Measurements from ENCODE around the gene TMEM198.

TMEM198 gene

GRCh38 chr2:219531639-219532377, 12.0 kb upstream of the TMEM198 start:
- no peaks in the 10 kb centered on the region for H3K79me2 ChIP-seq (ENCODE audit: control insufficient read depth, low read length)
- no peak overlapping the region for H3K4me2 ChIP-seq (ENCODE audit: low read length)
- H3K4me1 ChIP-seq (ENCODE audit: control insufficient read depth, low read length): no peaks in the 10 kb centered on the region
- H3K27ac ChIP-seq (ENCODE audit: low read depth, low read length): no peak overlapping the region
- no peaks in the 10 kb centered on the region for H3K9me2 ChIP-seq (replicated peaks; ENCODE audit: control insufficient read depth, low read length)
- no peak for TF ChIP-seq EZH2phosphoT487 (IDR thresholded peaks at IDR 0.05; ENCODE audit: borderline replicate concordance, low read length)
- no peak for TF ChIP-seq CTCF (IDR thresholded peaks at IDR 0.05; ENCODE audit: low read depth, low read length, poor library complexity, severe bottlenecking)
- no peak overlapping the region for H3K4me3 ChIP-seq (ENCODE audit: low read length)
- H4K20me1 ChIP-seq (ENCODE audit: control insufficient read depth, insufficient read depth, low read depth, low read length): 0 out of 2 replicates have a peak, but pooled peaks cover 4% of the 10 kb centered on the region
- H3K36me3 ChIP-seq (ENCODE audit: control insufficient read depth, low read length): no peaks in the 10 kb centered on the region
- no peaks in the 10 kb centered on the region for H3K9me3 ChIP-seq (ENCODE audit: control insufficient read depth, insufficient read depth, low read length)
- H3F3A ChIP-seq (ENCODE audit: control insufficient read depth, insufficient read depth): no peaks in the 10 kb centered on the region
- peaks cover 49% of the 10 kb centered on the region for H3K27me3 ChIP-seq (ENCODE audit: control insufficient read depth, low read length)

- Histone ChIP-seq H3K36me3 (ENCODE audit: control insufficient read depth, low read length) (no peaks in the 10 kb centered on the region), H3K27ac (ENCODE audit: low read depth, low read length) (no peak overlapping the region), H4K20me1 (ENCODE audit: control insufficient read depth, insufficient read depth, low read depth, low read length) (0 out of 2 replicates have a peak, but pooled peaks cover 4% of the 10 kb centered on the region), H3K27me3 (ENCODE audit: control insufficient read depth, low read length) (peaks cover 44% of the 10 kb centered on the region), H3F3A (ENCODE audit: control insufficient read depth, insufficient read depth) (no peaks in the 10 kb centered on the region), H3K4me1 (ENCODE audit: control insufficient read depth, low read length) (no peaks in the 10 kb centered on the region), H3K79me2 (ENCODE audit: control insufficient read depth, low read length) (no peaks in the 10 kb centered on the region), H3K9me3 (ENCODE audit: control insufficient read depth, insufficient read depth, low read length) (no peaks in the 10 kb centered on the region), H3K4me3 (ENCODE audit: low read length) (no peak overlapping the region), H3K4me2 (ENCODE audit: low read length) (no peak overlapping the region), H3K9me2 (replicated peaks; ENCODE audit: control insufficient read depth, low read length) (no peaks in the 10 kb centered on the region)
- TF ChIP-seq CTCF (IDR thresholded peaks at IDR 0.05; ENCODE audit: low read depth, low read length, poor library complexity, severe bottlenecking) (no peak), EZH2phosphoT487 (IDR thresholded peaks at IDR 0.05; ENCODE audit: borderline replicate concordance, low read length) (no peak)
Measured at GRCh38 chr2:219532378-219532649, 11.5 kb upstream of the TMEM198 start.

GRCh38 chr2:219533930-219534661, 9.7 kb upstream of the TMEM198 start:
- TF ChIP-seq CTCF (IDR thresholded peaks at IDR 0.05; ENCODE audit: low read depth, low read length, poor library complexity, severe bottlenecking): no peak
- no peak for TF ChIP-seq EZH2phosphoT487 (IDR thresholded peaks at IDR 0.05; ENCODE audit: borderline replicate concordance, low read length)
- 0 out of 2 replicates have a peak, but pooled peaks cover 4% of the 10 kb centered on the region for H4K20me1 ChIP-seq (ENCODE audit: control insufficient read depth, insufficient read depth, low read depth, low read length)

More at GRCh38 chr2:219533930-219534661, 9.7 kb upstream of the TMEM198 start:
- Histone ChIP-seq H3K27me3 (ENCODE audit: control insufficient read depth, low read length) (peaks cover 30% of the 10 kb centered on the region), H3K4me3 (ENCODE audit: low read length) (no peak overlapping the region), H3K4me2 (ENCODE audit: low read length) (no peak overlapping the region), H3K27ac (ENCODE audit: low read depth, low read length) (no peak overlapping the region), H3F3A (ENCODE audit: control insufficient read depth, insufficient read depth) (no peaks in the 10 kb centered on the region), H3K4me1 (ENCODE audit: control insufficient read depth, low read length) (no peaks in the 10 kb centered on the region), H3K36me3 (ENCODE audit: control insufficient read depth, low read length) (peaks cover 2% of the 10 kb centered on the region; the same call in 1 of the 2 replicates), H3K9me3 (ENCODE audit: control insufficient read depth, insufficient read depth, low read length) (no peaks in the 10 kb centered on the region), H3K79me2 (ENCODE audit: control insufficient read depth, low read length) (no peaks in the 10 kb centered on the region), H3K9me2 (replicated peaks; ENCODE audit: control insufficient read depth, low read length) (no peaks in the 10 kb centered on the region)

All from DOHH2 (cell line).